ENCODE measurements around the gene APOC1.

The APOC1 gene

GRCh38 chr19:44943801-44944249 lies 29.4 kb downstream of the APOC1 start:
- peak; percentile 18 for TF ChIP-seq CTCF (IDR thresholded peaks at IDR 0.05; ENCODE audit: low read depth, low read length, missing control alignments)
- H3K4me3 ChIP-seq (ENCODE audit: low read depth, low read length) = no peak overlapping the region
- DNase-seq (ENCODE audit: low read depth) = peak; percentile 73

GRCh38 chr19:44947041-44947581 lies 32.7 kb downstream of the APOC1 start:
- no peak overlapping the region for H3K4me3 ChIP-seq (ENCODE audit: low read depth, low read length)
- TF ChIP-seq CTCF (IDR thresholded peaks at IDR 0.05; ENCODE audit: low read depth, low read length, missing control alignments) = no peak
- DNase-seq (ENCODE audit: low read depth) = no peak

GRCh38 chr19:44948237-44948636 lies 33.8 kb downstream of the APOC1 start:
- TF ChIP-seq CTCF (IDR thresholded peaks at IDR 0.05; ENCODE audit: low read depth, low read length, missing control alignments) = no peak
- DNase-seq (ENCODE audit: low read depth) = no peak
- no peak overlapping the region for H3K4me3 ChIP-seq (ENCODE audit: low read depth, low read length)

GRCh38 chr19:44948763-44949374 lies 34.5 kb downstream of the APOC1 start:
- no peak for TF ChIP-seq CTCF (IDR thresholded peaks at IDR 0.05; ENCODE audit: low read depth, low read length, missing control alignments)
- no peak for DNase-seq (ENCODE audit: low read depth)
- no peak overlapping the region for H3K4me3 ChIP-seq (ENCODE audit: low read depth, low read length)

- no peak for DNase-seq (ENCODE audit: low read depth)
- no peak overlapping the region for H3K4me3 ChIP-seq (ENCODE audit: low read depth, low read length)
- no peak for TF ChIP-seq CTCF (IDR thresholded peaks at IDR 0.05; ENCODE audit: low read depth, low read length, missing control alignments)
Observed at GRCh38 chr19:44949550-44949949, 35.1 kb downstream of the APOC1 start.

GRCh38 chr19:44951179-44952159 lies 37.1 kb downstream of the APOC1 start:
- peak; percentile 72 for TF ChIP-seq CTCF (IDR thresholded peaks at IDR 0.05; ENCODE audit: low read depth, low read length, missing control alignments)
- no peak for DNase-seq (ENCODE audit: low read depth)
- no peak overlapping the region for H3K4me3 ChIP-seq (ENCODE audit: low read depth, low read length)

Measured in GM12864 (cell line).